DND-41 (cell line): ENCODE results near the gene SIRPB2.

ENCODE experiments used
- EZH2 ChIP-seq: IDR thresholded peaks from 3 replicates; pipeline ENCODE4 v1.6.1; 2012; ENCODE audit warnings: borderline replicate concordance, low read depth, mild to moderate bottlenecking, moderate library complexity, low read length, inconsistent platforms; ENCODE audit not compliant: severe bottlenecking
- TF ChIP-seq, protein P1 (sequence below): IDR thresholded peaks from 2 replicates; pipeline ENCODE4 v1.5.1; 2012; ENCODE audit warnings: borderline replicate concordance, low read length, moderate library complexity, mild to moderate bottlenecking; ENCODE audit not compliant: poor library complexity, severe bottlenecking; ENCODE audit errors: extremely low read depth

DNA sequence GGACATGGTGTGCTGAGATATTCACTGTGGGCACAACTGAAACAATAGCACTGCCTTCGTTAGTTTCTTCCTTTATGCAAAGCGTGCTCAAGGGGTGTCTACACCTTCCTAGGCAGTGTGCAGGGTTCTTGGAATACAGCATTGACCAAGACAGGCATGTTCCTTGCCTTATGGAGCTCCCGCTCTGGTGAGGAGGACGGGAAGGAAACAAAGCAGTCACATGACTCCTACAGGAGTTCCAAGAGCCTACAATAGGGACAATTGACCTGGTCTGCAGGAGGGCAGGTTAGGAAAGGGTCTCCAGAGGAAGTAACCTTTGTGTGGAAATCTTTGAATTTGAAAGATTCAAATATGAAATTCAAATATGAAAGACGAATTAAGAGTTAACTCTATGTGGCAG lies 25.8 kb upstream of the SIRPB2 start:
- TF ChIP-seq, protein P1, sequence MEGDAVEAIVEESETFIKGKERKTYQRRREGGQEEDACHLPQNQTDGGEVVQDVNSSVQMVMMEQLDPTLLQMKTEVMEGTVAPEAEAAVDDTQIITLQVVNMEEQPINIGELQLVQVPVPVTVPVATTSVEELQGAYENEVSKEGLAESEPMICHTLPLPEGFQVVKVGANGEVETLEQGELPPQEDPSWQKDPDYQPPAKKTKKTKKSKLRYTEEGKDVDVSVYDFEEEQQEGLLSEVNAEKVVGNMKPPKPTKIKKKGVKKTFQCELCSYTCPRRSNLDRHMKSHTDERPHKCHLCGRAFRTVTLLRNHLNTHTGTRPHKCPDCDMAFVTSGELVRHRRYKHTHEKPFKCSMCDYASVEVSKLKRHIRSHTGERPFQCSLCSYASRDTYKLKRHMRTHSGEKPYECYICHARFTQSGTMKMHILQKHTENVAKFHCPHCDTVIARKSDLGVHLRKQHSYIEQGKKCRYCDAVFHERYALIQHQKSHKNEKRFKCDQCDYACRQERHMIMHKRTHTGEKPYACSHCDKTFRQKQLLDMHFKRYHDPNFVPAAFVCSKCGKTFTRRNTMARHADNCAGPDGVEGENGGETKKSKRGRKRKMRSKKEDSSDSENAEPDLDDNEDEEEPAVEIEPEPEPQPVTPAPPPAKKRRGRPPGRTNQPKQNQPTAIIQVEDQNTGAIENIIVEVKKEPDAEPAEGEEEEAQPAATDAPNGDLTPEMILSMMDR = no peak
- no peak for TF ChIP-seq EZH2
